H1 (cell line): ENCODE measurements around the gene SH3RF2. TPM values are rescaled to one million over a fixed set of nuclear protein-coding genes. Genes with fewer than 3 reads are reported as not detected.

Source experiments
- ASH2L ChIP-seq: fragments of 200-600, 300-600 bp; sonication (generic); IDR thresholded peaks from one replicate; pipeline ENCODE4 v1.7.1; 2017; ENCODE audit warnings: low read length
- EP300 ChIP-seq, 2 experiments: IDR thresholded peaks; 1 replicate in 1 of 2; 2 replicates in 1 of 2; pipeline ENCODE4 v1.6.1; 2011 to 2012; ENCODE audit warnings: low read depth in 2 of 2, low read length in 2 of 2, mild to moderate bottlenecking in 2 of 2, borderline replicate concordance in 1 of 2, inconsistent platforms in 1 of 2, moderate library complexity in 1 of 2
- FOSL1 ChIP-seq: IDR thresholded peaks from 2 replicates; pipeline ENCODE4 v1.6.1; 2011; ENCODE audit warnings: mild to moderate bottlenecking, low read depth, low read length, moderate library complexity; ENCODE audit not compliant: insufficient read depth
- HDAC2 ChIP-seq, 2 experiments: fragments of 300-600 bp in 1 of 2; sonication (generic) in 1 of 2; IDR thresholded peaks; 2 replicates each; pipeline ENCODE4 v1.6.1; 2011 to 2012; ENCODE audit warnings: low read depth in 2 of 2, low read length in 2 of 2, mild to moderate bottlenecking in 2 of 2, moderate library complexity in 2 of 2, borderline replicate concordance in 1 of 2, inconsistent platforms in 1 of 2
- JUND ChIP-seq: IDR thresholded peaks from 2 replicates; pipeline ENCODE4 v1.6.1; 2011; ENCODE audit warnings: mild to moderate bottlenecking, improper control_type of control experiment, low read length
- polyA plus RNA-seq, 7 experiments: library from polyadenylated mRNA; depleted of rRNA in 3 of 7; stranded (reverse) in 5 of 7; unstranded in 2 of 7; fragments of >200 nt in 5 of 7; fragments of 200-250 nt in 2 of 7; gene quantifications; 1 replicate in 5 of 7; 2 replicates in 1 of 7; 4 replicates in 1 of 7; pipeline versions ENCODE4 v1.2.1 to v1.2.3, GENCODE V29; 2011 to 2013; ENCODE audit warnings: missing spikeins in 2 of 7, mixed read lengths in 2 of 7
- total RNA-seq: library from RNA; stranded (reverse); fragmentation: NEBNext Ultra II Directional; extraction: Animal tissue kit (Norgen Biotek cat#: 25700); gene quantifications from 2 replicates; pipeline ENCODE4 v1.2.1, GENCODE V29; 2021

The SH3RF2 gene
- total and polyA plus RNA-seq, 2 of the 8 experiments (the other 6 are each of a cell fraction or from before 2014, with no cell fraction given) = 0.80 to 0.95 TPM

DNA sequence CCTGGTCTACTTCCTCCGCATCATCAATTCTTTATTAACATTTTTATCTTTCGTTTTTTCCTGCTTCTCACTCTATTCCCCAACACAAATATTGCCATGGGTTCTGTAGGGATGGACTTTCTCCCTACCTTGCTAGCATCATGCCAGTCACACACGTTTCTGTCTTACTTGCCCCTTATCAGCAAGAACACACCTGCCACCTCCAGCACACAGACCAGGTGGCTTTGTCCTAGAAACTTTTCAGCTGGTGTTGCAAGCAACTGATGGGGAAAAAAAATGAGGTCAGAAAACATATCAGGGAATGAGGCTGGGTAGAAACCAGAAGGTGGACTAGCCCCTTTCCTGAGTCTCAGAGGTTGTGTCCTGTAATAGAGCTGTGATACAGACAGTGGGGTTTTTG, 5.8 kb downstream of the SH3RF2 start (continued):
- TF ChIP-seq HDAC2 (IDR thresholded peaks at IDR 0.05; ENCODE audit: borderline replicate concordance in 1 of 2, low read depth in 2 of 2, low read length in 2 of 2) (no peak), JUND (no peak), EP300 (IDR thresholded peaks at IDR 0.05; ENCODE audit: borderline replicate concordance in 1 of 2, low read depth in 2 of 2, low read length in 2 of 2) (no peak), FOSL1 (no peak), ASH2L (no peak)
